ENCODE results near the gene CHRM5. TPM values are rescaled to one million over a fixed set of nuclear protein-coding genes. Genes with fewer than 3 reads are reported as not detected.
A peak's percentile ranks its signal among the peaks of the same experiment; 100 is the strongest.

Gene CHRM5
- total RNA-seq, 4 donors from 2014 or later = 0.21 to 0.98 (median 0.37) TPM

DNA sequence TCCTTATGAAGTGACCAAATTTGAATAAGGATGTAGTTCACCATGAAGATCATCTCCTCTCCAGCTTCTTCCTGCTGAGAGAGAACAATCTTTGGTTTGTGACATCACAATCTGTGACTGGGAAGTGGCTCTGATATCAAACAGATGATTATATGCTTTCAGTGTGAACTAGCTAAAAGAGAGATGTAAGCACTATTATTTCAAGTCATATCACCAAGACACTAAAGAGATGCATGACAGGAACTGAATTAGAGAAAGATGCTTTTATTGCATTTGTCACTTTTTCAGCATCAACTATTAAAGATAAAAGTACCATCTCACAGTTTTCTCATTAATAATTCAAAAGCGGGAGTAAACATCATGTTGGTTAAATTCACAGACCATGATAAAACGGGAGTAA is 3.5 kb downstream of the CHRM5 start:
- no peaks in the 10 kb centered on the region for H3K9me3 ChIP-seq
- no peak overlapping the region for H3K4me3 ChIP-seq
- no peak for DNase-seq (ENCODE audit: low spot score in 2 of 2)
- no peaks in the 10 kb centered on the region for H3K27me3 ChIP-seq
- H3K4me1 ChIP-seq = no peaks in the 10 kb centered on the region
- no peak for TF ChIP-seq EP300 (IDR thresholded peaks at IDR 0.05)
- TF ChIP-seq POLR2A (IDR thresholded peaks at IDR 0.05) = no peak
- TF ChIP-seq, protein P1, sequence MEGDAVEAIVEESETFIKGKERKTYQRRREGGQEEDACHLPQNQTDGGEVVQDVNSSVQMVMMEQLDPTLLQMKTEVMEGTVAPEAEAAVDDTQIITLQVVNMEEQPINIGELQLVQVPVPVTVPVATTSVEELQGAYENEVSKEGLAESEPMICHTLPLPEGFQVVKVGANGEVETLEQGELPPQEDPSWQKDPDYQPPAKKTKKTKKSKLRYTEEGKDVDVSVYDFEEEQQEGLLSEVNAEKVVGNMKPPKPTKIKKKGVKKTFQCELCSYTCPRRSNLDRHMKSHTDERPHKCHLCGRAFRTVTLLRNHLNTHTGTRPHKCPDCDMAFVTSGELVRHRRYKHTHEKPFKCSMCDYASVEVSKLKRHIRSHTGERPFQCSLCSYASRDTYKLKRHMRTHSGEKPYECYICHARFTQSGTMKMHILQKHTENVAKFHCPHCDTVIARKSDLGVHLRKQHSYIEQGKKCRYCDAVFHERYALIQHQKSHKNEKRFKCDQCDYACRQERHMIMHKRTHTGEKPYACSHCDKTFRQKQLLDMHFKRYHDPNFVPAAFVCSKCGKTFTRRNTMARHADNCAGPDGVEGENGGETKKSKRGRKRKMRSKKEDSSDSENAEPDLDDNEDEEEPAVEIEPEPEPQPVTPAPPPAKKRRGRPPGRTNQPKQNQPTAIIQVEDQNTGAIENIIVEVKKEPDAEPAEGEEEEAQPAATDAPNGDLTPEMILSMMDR (IDR thresholded peaks at IDR 0.05) = no peak
- H3K27ac ChIP-seq = no peak overlapping the region
- WGBS, 2 donors = 73 to 82% methylated on average over 2 of the region's 2 CpGs
- H3K36me3 ChIP-seq = no peaks in the 10 kb centered on the region

DNA sequence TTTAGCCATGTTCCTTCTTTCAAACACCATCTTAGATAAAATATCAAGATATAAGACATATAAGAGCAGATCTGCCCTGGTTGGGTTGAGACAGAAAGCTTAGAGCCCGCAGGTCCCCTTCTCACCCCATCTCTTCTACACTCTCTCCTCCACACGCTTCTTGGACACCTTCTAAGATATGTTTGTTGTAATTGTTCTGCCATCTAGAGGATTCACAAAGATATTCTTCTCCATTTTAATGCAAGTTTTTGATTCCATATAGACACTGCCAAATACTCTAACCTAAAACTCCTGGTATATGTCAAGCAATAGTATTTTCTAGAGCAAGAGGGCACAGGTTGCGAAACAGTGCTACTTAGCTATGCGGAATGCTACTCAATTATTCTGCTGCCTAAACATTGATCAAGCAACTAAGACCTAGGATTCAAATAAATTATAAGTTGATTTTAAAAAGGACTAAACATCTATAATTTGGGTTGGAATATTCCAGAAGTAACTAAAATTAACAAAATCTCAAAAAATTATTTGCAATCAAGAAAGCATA is 6.8 kb downstream of the CHRM5 start:
- Histone ChIP-seq H3K4me1 (no peaks in the 10 kb centered on the region), H3K36me3 (no peaks in the 10 kb centered on the region), H3K4me3 (no peak overlapping the region), H3K27me3 (no peaks in the 10 kb centered on the region), H3K27ac (no peak overlapping the region), H3K9me3 (no peaks in the 10 kb centered on the region)
- TF ChIP-seq, protein P1 (IDR thresholded peaks at IDR 0.05) = no peak
- TF ChIP-seq EP300 (IDR thresholded peaks at IDR 0.05) (no peak), POLR2A (IDR thresholded peaks at IDR 0.05) (no peak)
- 81 to 87% methylated on average over 4 of the region's 4 CpGs for WGBS, 2 donors
- no peak for DNase-seq (ENCODE audit: low spot score in 2 of 2)

DNA sequence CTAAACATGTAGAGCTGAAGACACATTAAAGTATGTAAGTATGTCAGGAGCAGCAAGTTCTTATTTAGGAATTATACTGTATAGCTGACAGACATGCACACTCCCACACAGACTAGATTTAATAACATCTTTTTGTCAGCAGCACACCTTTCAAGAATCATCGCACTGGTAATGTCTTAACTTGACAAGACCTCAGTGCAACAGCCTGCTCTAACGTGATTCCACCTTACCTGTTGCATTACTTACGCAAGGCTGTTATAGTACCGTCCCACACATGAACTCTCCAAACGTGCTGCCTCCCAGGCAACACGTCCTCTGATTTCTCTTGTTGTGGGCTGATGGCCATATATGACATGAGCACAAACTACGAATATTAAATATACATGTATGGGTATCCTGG is 11.9 kb downstream of the CHRM5 start:
- 67 to 69% methylated on average over 7 of the region's 7 CpGs for WGBS, 2 donors
- H3K9me3 ChIP-seq = no peaks in the 10 kb centered on the region
- H3K4me3 ChIP-seq = no peak overlapping the region
- no peak for DNase-seq (ENCODE audit: low spot score in 2 of 2)
- H3K36me3 ChIP-seq = no peaks in the 10 kb centered on the region
- TF ChIP-seq EP300 (IDR thresholded peaks at IDR 0.05) (no peak), POLR2A (IDR thresholded peaks at IDR 0.05) (no peak)
- TF ChIP-seq, protein P1 (IDR thresholded peaks at IDR 0.05) = no peak
- no peaks in the 10 kb centered on the region for H3K27me3 ChIP-seq
- no peak overlapping the region for H3K27ac ChIP-seq
- H3K4me1 ChIP-seq = peaks cover 0 to 2% (median 0%) of the 10 kb centered on the region in 4 donors

DNA sequence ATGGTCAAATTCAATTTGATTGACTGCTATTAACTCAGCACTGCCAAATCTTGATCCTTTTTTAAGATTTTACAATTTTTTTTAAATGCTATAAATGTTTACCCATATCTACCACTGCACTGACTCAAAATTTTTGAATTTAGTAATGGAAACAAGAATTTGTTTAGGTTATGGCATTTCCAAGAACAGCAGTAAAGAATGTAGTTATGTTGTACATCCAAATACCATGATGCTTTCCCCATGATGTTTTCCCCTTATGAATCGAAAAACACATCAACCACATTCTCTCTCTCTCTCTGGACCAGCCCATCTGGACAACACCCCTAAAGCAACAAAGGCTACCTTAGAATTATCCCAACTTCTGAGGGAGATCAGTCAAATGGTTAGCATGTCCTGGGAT is 14.2 kb downstream of the CHRM5 start:
- DNase-seq (ENCODE audit: low spot score in 2 of 2) = no peak
- WGBS, 2 donors = 54 to 55% methylated on average over 1 of the region's 1 CpG
- no peaks in the 10 kb centered on the region for H3K9me3 ChIP-seq
- H3K27me3 ChIP-seq = no peaks in the 10 kb centered on the region
- no peak overlapping the region for H3K27ac ChIP-seq
- H3K36me3 ChIP-seq = no peaks in the 10 kb centered on the region
- peaks cover 0 to 9% (median 0%) of the 10 kb centered on the region in 4 donors for H3K4me1 ChIP-seq
- H3K4me3 ChIP-seq = no peak overlapping the region
- TF ChIP-seq POLR2A (IDR thresholded peaks at IDR 0.05) (no peak), EP300 (IDR thresholded peaks at IDR 0.05) (no peak)
- TF ChIP-seq, protein P1 (IDR thresholded peaks at IDR 0.05) = no peak

DNA sequence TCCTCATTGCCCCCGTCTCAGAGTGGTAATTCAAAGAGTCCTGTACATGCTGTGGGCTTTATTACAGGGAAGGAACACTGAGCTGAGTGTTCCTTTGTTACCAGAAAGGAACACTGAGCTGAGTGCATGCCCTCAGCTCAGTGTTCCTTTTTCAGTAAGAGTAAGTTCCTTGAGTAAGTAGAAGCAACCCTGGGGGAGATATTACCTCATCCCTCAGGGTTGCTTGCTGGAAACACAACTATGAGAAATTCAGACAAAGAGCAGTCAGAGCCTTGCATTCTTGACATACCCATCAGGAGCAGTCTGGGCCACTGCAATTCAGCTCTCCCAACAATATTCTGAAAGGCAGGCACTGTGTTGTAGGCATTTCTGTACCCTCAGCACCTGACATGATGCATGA is 17.0 kb downstream of the CHRM5 start:
- no peak for DNase-seq (ENCODE audit: low spot score in 2 of 2)
- TF ChIP-seq, protein P1 (IDR thresholded peaks at IDR 0.05) = no peak
- no peak for TF ChIP-seq POLR2A (IDR thresholded peaks at IDR 0.05)
- TF ChIP-seq EP300 (IDR thresholded peaks at IDR 0.05) = no peak
- 23 to 50% methylated on average over 1 of the region's 1 CpG for WGBS, 2 donors
- Histone ChIP-seq H3K4me3 (no peak overlapping the region), H3K27ac (peak overlapping the region in 2 of 4 donors; percentile 17 to 75), H3K27me3 (no peaks in the 10 kb centered on the region), H3K9me3 (no peaks in the 10 kb centered on the region), H3K4me1 (peaks cover 0 to 9% (median 0%) of the 10 kb centered on the region in 4 donors), H3K36me3 (no peaks in the 10 kb centered on the region)

Data from tibial nerve (tissue), 4 donors.